Brain pericyte (primary cell): ENCODE results near the gene PEMT.

Experiments
- DNase-seq: peaks from one replicate; pipeline ENCODE4 v3.0.0-alpha.2; 2012; ENCODE audit warnings: low read depth, low spot score

The PEMT gene

GRCh38 chr17:17570798-17571716 lies 20.5 kb downstream of the PEMT start:
- no peak for DNase-seq

GRCh38 chr17:17570140-17570797 lies 21.2 kb downstream of the PEMT start:
- DNase-seq: no peak

DNA sequence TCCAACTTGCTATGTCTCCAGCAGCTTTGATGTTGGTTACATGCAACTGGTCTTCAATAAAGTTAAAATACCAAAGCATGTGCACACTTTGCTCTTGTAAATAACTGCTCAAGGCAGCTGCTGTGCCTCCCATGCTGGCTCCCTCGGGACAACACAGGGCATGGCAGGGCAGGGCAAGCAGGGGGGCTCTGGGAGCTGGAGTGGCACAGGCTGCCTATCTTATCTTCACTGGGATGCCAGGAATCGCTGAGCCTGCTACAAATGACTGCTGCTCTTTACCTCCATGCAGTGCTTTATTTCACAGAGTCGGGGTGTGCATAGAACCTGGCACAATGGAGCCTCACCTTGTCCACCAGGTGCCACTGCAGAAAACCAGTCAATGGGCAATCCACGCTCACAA lies 21.8 kb downstream of the PEMT start:
- no peak for DNase-seq

DNA sequence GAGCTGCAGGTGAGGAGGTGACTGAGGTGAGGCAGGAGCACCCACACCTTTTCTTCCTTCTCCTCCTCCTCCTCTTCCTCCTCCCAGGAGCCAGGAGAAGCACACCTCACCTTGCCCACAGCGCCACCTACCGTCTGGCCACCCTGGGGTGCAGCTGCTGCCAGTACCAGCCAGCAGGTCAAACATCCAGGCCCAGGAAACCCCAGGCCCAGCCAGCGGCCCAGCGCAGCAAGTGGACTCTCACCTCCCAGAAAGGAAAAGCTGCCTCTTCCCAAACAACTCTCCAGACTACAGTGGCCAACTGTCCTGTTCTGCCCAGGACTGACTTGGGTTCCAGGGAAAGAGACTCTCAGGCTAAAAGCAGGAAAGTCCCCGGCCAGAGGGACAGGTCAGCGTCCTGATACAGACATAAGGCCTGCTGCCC lies 22.7 kb downstream of the PEMT start:
- no peak for DNase-seq

- DNase-seq: no peak
Measured at GRCh38 chr17:17567631-17568030, 23.9 kb downstream of the PEMT start.

DNA sequence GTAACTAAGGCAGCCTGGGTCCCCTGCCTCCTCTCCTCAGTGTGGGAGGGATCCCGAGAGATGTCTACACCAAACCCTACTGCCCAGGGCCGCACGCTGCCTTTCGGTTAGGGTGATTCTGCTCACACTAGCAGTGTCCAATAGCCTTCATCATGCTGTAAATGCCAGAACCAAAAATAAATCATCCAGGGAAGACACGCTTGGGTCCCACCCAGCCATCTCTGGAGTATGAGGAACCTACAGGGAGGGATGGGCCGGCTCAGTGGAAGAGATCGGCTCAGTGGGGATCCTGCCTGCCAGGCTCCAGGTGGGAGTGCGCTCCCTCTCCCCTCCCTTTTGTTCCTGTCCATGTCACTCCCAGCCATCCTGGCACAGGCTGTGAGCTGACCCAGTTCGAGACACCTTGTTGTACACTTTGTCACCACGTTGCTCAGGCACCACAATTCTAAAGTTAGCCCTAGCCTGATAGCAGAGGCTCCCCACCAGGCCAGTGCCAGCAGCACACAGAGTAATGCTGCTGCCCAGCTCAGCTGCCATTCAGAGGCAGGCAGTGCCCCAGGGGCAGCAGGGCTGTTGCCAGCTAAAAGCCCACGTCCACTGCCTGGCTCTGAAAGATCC lies 24.5 kb downstream of the PEMT start:
- no peak for DNase-seq

DNA sequence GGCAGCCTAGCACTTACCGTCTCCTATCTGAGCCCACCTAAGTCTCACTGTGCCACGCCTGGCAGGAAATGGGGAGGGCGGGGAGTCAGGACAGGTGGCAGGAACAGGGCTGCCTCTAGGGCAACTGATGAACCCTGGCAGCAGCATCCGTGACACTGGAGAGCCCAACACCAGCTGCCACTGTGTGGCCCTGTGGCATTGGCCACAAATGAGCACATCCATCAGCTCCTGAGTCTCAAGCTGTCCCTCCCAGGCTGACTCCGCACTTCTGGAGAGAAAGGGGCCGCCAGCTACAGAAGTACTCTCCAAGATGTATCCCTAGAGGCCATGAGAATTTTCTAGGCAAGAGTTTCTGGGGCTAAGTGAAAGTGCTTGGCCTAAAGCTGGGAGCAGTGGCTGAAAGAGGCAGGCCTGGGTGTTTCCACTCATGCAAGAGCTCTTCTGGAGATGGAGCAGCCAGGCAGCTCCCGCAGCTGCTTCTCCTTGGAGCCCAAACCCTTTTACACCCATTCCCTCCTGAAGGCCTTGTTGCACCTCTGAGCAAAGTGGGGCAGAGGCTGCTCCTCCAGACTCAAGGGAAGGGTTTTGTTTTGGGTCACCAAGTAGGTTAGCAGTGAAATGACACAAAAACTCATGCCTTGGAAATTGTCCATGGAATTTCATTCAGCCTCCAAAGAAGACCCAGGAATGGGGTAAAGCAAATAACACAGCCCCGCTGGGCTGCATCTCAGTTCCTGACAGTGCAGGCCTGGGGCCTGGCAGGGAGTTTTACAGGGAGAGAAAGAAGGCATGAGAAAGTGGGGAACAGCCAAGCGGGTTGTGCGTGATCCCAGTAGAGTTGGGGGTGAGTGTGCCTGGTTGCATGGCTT lies 25.8 kb downstream of the PEMT start:
- DNase-seq: no peak

- DNase-seq: no peak
Measured at GRCh38 chr17:17564896-17565295, 26.6 kb downstream of the PEMT start.

DNA sequence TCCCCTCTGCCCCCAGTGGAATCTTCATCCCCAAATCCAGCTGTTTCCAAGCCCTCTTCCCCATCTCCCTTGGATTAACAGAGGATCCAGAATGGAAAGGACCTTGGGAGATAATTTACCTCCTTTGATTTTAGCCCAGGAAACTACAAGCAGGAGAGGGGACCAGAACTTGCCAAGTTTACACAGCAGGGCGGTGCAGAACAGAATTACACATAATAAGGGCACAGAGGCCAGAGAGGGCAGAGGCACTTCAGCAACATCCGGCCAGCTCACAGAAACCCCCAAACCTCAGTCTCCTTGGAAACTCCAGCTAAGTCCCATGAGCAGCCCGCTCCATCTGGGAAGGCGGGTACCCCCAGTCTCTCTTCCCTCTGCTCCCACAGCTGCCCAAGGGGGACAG lies 27.2 kb downstream of the PEMT start:
- DNase-seq: no peak

GRCh38 chr17:17563530-17563929 lies 28.0 kb downstream of the PEMT start:
- DNase-seq: no peak

DNA sequence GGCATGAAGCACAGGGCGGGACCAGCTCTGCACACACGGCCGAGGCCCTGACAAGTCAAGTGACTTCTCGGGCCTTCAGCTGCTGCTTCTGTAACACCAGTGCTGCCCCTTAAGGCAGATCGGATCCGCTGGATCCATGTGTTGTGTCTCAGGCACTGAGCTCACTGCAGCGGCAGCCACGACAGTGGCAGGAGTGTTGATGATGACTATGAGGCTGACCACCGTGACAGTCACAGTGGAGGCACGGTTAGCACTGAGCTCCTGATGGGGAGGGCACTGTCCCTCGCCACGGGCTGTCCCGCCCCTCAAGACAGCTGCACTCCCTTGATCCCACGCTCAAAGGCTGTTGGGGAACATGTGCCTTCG lies 29.4 kb downstream of the PEMT start:
- DNase-seq: no peak

DNA sequence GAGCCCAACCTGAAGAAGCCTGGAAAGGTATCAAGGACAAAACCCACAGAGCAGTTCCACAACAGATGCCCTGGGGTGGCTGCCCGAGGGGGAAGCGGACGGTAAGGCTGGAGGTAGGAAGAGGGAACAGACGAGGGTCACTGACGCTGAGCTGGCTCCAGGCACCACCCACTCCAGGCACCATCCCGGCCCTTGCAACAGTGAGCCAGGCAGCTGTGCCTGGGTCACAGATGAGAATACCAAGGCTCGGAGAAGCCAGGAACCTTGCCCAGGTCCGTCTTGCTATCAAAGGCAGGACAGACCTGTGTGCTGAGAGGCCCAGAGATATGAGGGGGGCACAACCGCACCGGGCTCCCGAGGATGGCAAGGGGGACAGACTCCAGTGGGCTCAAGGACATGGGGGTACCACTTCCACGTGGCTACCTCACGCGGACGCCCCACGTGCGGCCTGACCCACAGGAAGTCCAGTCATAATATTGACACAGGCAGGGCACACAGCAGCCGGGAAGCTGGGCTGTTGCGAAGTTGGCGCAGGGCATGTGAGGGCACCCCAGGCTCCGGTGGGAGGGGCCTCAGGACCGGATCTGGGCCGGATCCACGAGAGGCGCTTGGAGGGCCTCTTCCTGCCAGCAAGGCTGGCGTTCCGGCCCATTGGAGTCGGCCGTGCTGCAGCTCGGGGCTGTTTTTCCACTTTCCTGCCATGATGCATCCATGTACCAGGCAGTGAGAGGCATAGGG lies 29.9 kb downstream of the PEMT start:
- DNase-seq: no peak

DNA sequence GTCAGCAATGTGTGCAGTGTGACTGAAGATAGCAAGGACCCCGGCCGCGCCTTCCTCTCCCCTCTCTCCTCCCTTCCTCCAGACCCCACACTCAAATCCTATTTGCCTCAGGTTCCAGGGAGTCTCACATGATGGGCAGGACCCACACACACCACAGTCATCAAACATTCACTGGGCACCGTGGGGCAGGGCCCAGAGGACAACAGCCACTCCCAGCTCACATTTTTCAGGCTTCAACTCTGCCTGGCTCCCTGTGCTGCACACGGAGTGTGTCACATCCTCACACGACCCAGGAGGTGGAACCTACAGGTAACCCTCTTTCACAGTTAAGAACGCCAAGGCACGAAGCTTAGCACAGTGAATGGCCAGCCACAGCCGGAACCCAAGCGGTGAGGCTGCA lies 30.5 kb downstream of the PEMT start:
- DNase-seq: no peak

- no peak for DNase-seq
Measured at GRCh38 chr17:17560167-17560566, 31.3 kb downstream of the PEMT start.

DNA sequence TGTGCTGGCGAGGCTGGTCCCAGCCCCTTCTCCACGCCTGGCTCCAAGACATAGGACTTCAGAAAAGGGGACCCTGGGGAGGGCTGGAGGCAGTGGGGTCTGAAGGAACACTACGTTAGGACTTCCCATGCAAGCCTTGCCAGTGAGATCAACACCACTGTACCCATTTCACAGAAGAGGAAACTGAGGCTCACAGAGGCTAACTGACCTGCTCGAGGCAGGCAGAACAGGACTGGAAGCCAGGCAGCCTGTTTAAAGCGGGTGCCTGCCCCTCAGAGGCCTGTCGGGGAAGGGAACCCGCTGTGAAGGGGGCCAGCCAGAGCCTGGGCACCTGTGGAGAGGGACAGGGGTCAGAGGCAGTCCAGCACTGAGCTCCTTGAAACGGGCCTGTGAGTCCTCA lies 32.3 kb downstream of the PEMT start:
- DNase-seq: no peak

GRCh38 chr17:17558431-17558830 lies 33.1 kb downstream of the PEMT start:
- DNase-seq: no peak

GRCh38 chr17:17557796-17558195 lies 33.7 kb downstream of the PEMT start:
- no peak for DNase-seq

DNA sequence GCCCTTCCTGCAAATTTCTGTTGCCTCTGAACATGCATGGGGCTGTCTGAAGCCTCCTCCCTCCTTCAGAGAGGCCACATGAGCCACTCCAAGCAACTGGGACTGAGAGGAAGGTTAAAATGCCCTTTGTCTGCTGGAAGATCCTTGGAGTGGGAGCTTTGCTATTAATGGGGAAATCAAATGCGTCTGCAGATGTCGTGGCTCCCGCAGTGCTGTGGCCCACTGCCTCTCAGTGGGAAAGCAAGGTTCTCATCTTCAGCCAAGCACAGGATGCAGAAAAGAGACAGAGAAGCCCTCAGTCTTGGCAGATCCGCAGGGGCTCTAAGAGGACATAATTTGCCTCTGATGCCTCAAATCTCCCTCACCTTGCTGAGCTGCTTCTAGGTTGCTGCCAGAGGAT lies 34.8 kb downstream of the PEMT start:
- DNase-seq: no peak

- DNase-seq: no peak
Measured at GRCh38 chr17:17555906-17556305, 35.6 kb downstream of the PEMT start.

DNA sequence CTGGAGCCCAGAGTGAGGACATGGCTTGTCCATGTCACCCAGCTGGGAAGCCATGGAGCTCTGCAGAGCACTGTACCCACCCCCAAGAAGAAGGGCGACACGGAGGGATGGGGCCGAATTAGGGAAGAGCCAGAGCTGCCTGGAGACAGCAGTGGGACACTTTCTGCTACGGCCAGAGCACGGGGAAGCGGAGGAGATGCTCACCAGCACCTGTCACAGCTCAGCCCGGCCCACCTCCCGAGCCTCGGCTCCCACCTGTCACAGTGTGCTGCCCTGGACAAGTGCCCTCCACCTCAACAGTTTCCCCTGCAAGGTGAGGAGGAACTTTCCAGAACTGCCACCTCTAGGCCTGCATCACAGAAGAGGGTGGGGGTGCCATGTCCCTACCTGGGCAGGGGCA lies 36.4 kb downstream of the PEMT start:
- no peak for DNase-seq

GRCh38 chr17:17554266-17554665 lies 37.2 kb downstream of the PEMT start:
- DNase-seq: no peak
